ENCODE data around the gene RAB11FIP3.

The RAB11FIP3 gene

GRCh38 chr16:549544-550263 lies 124.3 kb downstream of the RAB11FIP3 start:
- no peak overlapping the region for H3K4me3 ChIP-seq (replicated peaks in 1 of 2; ENCODE audit: low read depth in 2 of 2, low read length in 2 of 2)
- TF ChIP-seq CTCF (IDR thresholded peaks at IDR 0.05; ENCODE audit: low read depth, low read length) = no peak
- no peak for DNase-seq (ENCODE audit: low read depth in 2 of 2)

- TF ChIP-seq CTCF (IDR thresholded peaks at IDR 0.05; ENCODE audit: low read depth, low read length) = no peak
- no peak overlapping the region for H3K4me3 ChIP-seq (replicated peaks in 1 of 2; ENCODE audit: low read depth in 2 of 2, low read length in 2 of 2)
- DNase-seq (ENCODE audit: low read depth in 2 of 2) = no peak
Observed at GRCh38 chr16:551210-551609, 125.8 kb downstream of the RAB11FIP3 start.

- no peak for TF ChIP-seq CTCF (IDR thresholded peaks at IDR 0.05; ENCODE audit: low read depth, low read length)
- no peak overlapping the region for H3K4me3 ChIP-seq (replicated peaks in 1 of 2; ENCODE audit: low read depth in 2 of 2, low read length in 2 of 2)
- DNase-seq (ENCODE audit: low read depth in 2 of 2) = no peak
Observed at GRCh38 chr16:552171-552570, 126.7 kb downstream of the RAB11FIP3 start.

GRCh38 chr16:553601-554296 lies 128.3 kb downstream of the RAB11FIP3 start:
- TF ChIP-seq CTCF (IDR thresholded peaks at IDR 0.05; ENCODE audit: low read depth, low read length) = no peak
- DNase-seq (ENCODE audit: low read depth in 2 of 2) = no peak
- no peak overlapping the region for H3K4me3 ChIP-seq (replicated peaks in 1 of 2; ENCODE audit: low read depth in 2 of 2, low read length in 2 of 2)

- DNase-seq (ENCODE audit: low read depth in 2 of 2) = no peak
- no peak for TF ChIP-seq CTCF (IDR thresholded peaks at IDR 0.05; ENCODE audit: low read depth, low read length)
- no peak overlapping the region for H3K4me3 ChIP-seq (replicated peaks in 1 of 2; ENCODE audit: low read depth in 2 of 2, low read length in 2 of 2)
Observed at GRCh38 chr16:554297-554621, 128.8 kb downstream of the RAB11FIP3 start.

GRCh38 chr16:554640-555365 lies 129.4 kb downstream of the RAB11FIP3 start:
- peak; percentile 42 to 69 for DNase-seq (ENCODE audit: low read depth in 2 of 2)
- no peak overlapping the region for H3K4me3 ChIP-seq (replicated peaks in 1 of 2; ENCODE audit: low read depth in 2 of 2, low read length in 2 of 2)
- no peak for TF ChIP-seq CTCF (IDR thresholded peaks at IDR 0.05; ENCODE audit: low read depth, low read length)

All from cardiac fibroblast (primary cell).